Measurements from ENCODE around the gene ZFYVE27. TPM values are rescaled to one million over a fixed set of nuclear protein-coding genes. Genes with fewer than 3 reads are reported as not detected.

ZFYVE27 gene
- total RNA-seq, 2 donors from 2014 or later, result 14.6 to 16.1 TPM

- Histone ChIP-seq H3K27me3 (no peaks in the 10 kb centered on the region), H3K4me1 (peaks cover 0 to 41% of the 10 kb centered on the region in 2 donors), H3K36me3 (peaks cover 44% of the 10 kb centered on the region), H3K27ac (peak overlapping the region; percentile 3 to 27), H3K4me3 (no peak overlapping the region), H3K9me3 (no peaks in the 10 kb centered on the region)
- no peak for DNase-seq (ENCODE audit: low spot score)
- TF ChIP-seq CTCF (IDR thresholded peaks at IDR 0.05), result peak; percentile 89 to 95
These were observed 22.4 kb downstream of the ZFYVE27 start for GRCh38 chr10:97759158-97759887.

- Histone ChIP-seq H3K4me3 (no peak overlapping the region), H3K4me1 (peaks cover 0 to 47% of the 10 kb centered on the region in 2 donors), H3K9me3 (no peaks in the 10 kb centered on the region), H3K27me3 (no peaks in the 10 kb centered on the region), H3K27ac (peak overlapping the region; percentile 3 to 27), H3K36me3 (peaks cover 38% of the 10 kb centered on the region)
- DNase-seq (ENCODE audit: low spot score), result no peak
- no peak for TF ChIP-seq CTCF (IDR thresholded peaks at IDR 0.05)
These were observed 23.0 kb downstream of the ZFYVE27 start for GRCh38 chr10:97759946-97760345.

- TF ChIP-seq CTCF (IDR thresholded peaks at IDR 0.05), result no peak
- Histone ChIP-seq H3K36me3 (peaks cover 31% of the 10 kb centered on the region), H3K9me3 (no peaks in the 10 kb centered on the region), H3K4me3 (no peak overlapping the region), H3K4me1 (peaks cover 0 to 52% of the 10 kb centered on the region in 2 donors), H3K27me3 (no peaks in the 10 kb centered on the region), H3K27ac (peak overlapping the region in 1 of 2 donors; percentile 27)
- DNase-seq (ENCODE audit: low spot score), result no peak
These were observed 23.7 kb downstream of the ZFYVE27 start for GRCh38 chr10:97760461-97761257.

GRCh38 chr10:97761331-97761865 lies 24.5 kb downstream of the ZFYVE27 start:
- H3K9me3 ChIP-seq, result no peaks in the 10 kb centered on the region
- H3K27ac ChIP-seq, result peak overlapping the region; percentile 66 to 80
- peaks cover 0 to 52% of the 10 kb centered on the region in 2 donors for H3K4me1 ChIP-seq
- no peak for DNase-seq (ENCODE audit: low spot score)
- H3K36me3 ChIP-seq, result peaks cover 23% of the 10 kb centered on the region
- no peak overlapping the region for H3K4me3 ChIP-seq
- no peak for TF ChIP-seq CTCF (IDR thresholded peaks at IDR 0.05)
- no peaks in the 10 kb centered on the region for H3K27me3 ChIP-seq

GRCh38 chr10:97762056-97762455 lies 25.1 kb downstream of the ZFYVE27 start:
- Histone ChIP-seq H3K27me3 (no peaks in the 10 kb centered on the region), H3K27ac (peak overlapping the region; percentile 66 to 80), H3K4me3 (no peak overlapping the region), H3K9me3 (no peaks in the 10 kb centered on the region), H3K4me1 (peaks cover 0 to 52% of the 10 kb centered on the region in 2 donors), H3K36me3 (peaks cover 19% of the 10 kb centered on the region)
- TF ChIP-seq CTCF (IDR thresholded peaks at IDR 0.05), result no peak
- no peak for DNase-seq (ENCODE audit: low spot score)

Measured in right atrium auricular region (tissue), 2 donors.